ENCODE measurements around the gene CDH9. TPM values are rescaled to one million over a fixed set of nuclear protein-coding genes. Genes with fewer than 3 reads are reported as not detected.

The CDH9 gene, protein sequence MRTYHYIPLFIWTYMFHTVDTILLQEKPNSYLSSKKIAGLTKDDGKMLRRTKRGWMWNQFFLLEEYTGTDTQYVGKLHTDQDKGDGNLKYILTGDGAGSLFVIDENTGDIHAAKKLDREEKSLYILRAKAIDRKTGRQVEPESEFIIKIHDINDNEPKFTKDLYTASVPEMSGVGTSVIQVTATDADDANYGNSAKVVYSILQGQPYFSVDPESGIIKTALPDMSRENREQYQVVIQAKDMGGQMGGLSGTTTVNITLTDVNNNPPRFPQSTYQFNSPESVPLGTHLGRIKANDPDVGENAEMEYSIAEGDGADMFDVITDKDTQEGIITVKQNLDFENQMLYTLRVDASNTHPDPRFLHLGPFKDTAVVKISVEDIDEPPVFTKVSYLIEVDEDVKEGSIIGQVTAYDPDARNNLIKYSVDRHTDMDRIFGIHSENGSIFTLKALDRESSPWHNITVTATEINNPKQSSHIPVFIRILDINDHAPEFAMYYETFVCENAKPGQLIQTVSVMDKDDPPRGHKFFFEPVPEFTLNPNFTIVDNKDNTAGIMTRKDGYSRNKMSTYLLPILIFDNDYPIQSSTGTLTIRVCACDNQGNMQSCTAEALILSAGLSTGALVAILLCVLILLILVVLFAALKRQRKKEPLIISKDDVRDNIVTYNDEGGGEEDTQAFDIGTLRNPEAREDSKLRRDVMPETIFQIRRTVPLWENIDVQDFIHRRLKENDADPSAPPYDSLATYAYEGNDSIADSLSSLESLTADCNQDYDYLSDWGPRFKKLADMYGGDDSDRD
- 34.2 TPM for total RNA-seq

DNA sequence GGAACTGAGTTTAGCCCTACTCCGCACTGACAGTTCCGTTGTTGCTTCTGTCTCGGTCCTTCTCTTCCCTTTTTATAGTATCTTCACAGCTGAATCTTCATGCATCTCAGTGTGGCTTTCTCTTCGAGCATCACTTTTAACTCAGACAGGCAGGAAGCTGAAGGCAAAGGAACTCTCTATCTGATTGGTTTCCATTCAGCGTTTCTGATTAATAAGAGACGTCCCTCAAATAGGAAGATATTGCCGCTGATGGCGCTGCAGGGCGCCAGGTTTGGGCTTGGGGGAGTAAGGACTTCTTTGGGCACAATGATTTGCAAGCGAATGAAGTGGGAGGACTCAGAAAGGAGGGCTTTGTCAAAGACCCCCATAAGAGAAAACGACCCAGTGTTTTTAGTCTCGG is at the start of gene CDH9:
Gene CDH9 (minus strand): TSS at position 111 of the 400 bp plus-strand sequence. CDS start 50,253 bp downstream, outside the sequence.
- DNase-seq = no peak

DNA sequence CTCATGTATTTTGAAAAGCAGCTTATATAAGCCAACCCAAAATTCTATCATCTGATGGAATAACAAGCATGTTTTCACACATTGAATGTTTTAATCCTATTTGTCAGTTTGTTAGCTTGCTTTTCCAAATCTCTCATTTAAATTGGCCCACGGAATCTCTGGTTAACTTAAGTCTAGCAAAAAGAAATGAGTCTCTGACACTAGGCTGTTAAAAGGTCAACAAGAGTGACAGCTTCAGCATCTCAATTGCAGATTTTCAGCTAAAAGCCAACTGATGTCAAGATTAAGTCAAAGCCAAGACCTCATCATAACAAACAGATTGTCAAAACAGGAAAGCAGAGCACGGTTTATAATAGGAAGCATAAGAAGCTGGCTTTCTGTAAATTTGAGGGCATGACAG is 49.4 kb upstream of the CDH9 start:
- no peak for DNase-seq

DNA sequence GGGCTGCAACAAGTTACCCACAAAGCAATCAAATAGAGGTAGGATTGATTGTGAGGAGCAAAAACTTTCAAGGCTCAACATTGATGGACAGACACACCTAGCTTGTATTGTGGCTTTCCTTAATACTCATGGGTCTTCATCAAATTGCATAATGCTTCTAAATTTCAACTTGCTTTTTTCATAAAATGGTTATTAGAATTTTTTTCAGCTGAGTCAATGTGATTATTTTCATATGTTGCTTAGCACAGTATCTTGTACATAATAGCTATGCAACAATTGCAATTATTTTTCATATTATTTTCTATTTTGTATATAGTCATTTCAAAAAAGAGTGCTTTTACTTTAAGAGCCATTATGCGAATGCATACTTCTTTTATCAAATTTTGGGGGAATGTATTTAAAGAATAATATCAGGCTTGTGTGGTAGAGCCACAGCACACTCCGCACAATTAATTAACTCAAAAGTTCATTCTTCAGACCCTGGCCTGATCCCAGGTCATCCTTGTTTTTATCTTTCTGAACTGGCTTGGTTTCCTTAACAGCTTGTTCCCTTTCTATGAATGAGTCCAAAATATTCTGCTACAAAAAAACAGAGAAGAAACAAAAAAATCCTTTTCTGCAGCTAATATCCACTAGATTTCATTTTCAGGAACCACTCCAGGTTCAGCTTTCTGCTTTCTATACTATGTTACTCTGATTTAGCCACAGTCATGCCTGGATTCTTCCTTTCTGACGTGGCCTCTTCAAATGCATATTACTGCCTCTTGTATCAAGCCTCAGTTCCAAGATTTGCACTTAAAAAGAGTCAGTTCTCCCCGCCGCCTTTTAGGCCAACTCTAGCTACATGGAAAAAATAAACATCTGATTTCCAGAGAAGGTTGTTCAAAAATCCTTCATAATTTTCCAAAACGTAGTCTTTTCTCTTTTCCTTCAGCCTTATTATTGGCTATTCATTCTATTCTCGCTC is 45.3 kb upstream of the CDH9 start:
- DNase-seq = no peak

DNA sequence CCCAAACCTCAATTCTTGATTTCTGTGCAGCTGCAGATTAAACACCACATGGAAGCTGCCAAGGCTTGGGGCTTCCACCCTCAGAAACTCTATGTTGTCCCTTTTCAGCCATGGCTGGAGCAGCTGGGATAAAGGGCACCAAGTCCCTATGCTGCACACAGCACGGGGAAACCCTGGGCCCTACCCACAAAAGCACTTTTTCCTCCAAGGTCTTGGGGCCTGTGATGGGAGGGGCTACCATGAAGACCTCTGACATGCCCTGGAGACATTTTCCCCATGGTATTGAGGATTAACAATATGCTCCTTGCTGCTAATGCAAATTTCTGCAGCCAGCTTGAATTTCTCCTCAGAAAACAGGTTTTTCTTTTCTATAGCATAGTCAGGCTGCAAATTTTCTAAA is 41.8 kb upstream of the CDH9 start:
- no peak for DNase-seq

DNA sequence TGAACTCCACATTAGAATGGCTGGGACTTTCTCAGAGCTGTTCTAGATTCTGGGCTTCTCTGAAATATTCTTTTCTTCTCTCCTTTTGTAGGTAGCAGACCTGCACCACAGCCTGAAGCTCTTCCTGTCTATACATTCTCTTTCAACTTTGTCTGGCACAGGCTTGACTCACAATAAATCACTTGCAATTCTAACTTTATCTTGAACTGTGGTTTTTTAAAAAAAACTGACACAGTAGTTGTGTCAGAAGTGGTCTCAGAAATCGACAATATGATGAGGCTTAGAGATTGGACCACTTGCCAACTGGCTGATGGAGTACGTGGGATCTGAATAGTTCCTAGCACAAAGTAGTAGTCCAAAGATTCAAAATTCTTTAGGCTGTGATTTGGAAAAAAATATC is 24.1 kb upstream of the CDH9 start:
- no peak for DNase-seq

DNA sequence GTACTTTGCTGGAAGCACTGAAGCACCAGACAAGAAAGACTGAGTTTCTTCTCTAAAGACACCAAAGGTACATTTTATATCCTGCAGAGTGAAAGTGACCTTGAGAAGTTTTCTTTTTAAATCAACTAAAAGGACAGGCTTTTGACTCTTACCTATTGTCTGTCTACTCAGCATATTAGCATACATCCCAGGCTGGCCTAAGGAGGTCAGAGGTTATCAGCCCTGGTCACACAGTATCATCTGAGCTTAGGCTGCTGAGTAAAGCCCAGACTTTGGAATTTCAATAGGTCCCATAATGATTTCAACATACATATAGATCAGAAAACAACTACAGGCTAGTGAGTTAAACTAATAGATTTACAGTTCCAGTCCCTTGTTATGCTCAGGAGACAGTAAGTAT is 10.1 kb upstream of the CDH9 start:
- no peak for DNase-seq

DNA sequence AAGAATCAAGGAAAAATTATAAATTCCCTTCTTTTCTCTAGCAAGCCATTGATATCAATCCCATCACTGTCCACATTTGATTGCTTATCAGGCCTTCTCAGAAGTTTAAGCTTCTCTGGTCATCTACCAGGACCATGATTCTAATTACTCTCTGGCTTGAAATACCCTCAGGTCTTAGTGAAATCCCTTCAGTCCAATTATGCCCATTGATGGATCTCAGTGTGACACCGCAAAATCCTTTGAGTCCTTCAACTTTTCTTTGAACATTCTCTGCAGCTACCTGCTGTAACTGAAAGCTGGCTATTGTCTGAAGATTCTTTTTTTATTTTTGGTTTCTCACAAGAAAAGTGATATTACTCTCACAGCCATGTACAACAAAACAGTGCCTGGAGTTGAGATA is 3.0 kb upstream of the CDH9 start:
- no peak for DNase-seq

DNA sequence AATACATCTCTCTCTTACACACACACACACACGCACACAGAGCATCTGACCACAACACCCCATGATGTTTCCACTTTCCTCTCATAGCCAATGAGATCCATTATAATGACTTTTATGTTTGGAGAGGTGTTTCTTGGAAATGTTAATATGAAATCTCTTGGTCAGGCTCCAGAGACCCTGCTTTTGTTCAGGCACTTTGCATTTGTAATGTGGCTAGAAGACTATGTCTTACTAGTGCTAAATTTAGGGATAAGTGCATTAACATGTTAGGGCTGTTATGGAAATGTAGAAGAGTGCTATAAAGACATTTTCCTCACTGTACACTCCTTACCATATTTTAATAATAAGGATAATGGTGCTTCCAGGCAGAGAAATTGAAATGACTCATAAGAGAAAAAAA is 3.8 kb downstream of the CDH9 start:
- no peak for DNase-seq

DNA sequence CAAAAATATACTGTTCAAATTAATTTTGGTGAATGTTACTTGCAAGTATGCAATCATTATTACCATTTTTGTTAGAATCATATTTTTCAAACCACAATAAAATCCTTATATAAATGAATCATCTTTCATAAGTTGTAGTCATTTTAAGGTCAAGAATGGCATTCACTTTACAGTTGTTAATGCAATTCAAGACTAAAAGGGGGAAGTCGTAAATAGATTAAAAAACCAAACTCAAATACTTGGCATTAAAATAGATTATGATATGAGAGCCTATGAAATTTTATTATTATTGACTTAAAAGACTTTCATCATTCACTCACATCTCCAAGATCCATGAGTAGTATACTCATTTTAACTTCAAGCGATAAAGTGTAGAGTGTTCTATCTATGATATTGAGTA is 11.6 kb downstream of the CDH9 start:
- no peak for DNase-seq

DNA sequence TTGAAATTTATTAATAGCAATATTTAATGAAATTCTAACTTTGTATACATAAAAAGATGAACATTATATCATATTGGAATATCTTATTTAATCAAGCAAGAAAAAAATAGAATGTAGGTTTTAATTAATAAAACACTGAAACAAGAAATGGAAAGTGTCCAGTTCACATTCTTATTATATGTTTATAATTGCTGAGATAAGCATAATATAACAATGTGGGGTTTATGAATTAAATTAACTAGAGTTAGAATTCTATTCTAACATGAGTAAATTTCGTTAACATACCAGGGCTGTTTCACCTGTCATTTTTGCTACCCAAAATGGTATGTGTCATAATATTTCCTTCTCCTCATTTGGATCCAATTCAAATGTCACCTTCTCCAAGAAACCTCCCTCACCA is 12.3 kb downstream of the CDH9 start:
- DNase-seq = no peak

DNA sequence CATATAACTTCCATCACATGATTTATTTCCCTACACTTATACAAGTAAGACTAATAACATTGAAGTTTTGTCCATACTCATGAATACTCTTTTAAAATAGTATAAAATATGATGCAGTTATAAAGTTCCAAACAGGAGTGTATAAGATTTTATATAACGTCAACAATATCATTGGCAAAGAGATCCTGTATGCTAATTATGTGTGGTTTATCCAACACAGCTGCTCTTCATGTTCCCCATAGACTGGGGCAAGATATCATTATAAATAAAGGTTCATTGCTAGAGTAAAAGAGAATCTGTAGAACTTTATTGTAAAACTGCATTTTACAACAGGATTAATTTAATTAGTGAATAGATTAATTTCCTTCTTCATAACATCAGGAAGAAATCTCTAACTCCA is 16.9 kb downstream of the CDH9 start:
- DNase-seq = no peak

DNA sequence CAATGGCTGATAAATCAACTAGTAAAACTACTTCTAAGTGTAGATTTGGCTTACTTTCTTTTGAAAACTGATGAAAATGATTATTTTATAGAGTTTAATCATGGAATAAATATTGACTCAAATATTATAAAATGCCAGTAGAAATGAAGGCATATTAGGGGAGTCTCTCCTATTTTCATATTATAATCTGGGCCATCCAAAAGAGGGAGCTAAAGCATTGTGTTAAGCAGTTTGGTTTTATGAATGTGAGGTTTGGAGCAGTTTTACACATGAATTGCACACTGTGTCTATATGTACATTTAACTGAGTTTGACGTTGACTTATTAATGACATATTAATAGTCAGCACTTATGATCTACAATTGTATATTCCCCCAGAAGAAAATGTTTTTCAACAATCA is 17.4 kb downstream of the CDH9 start:
- DNase-seq = no peak

DNA sequence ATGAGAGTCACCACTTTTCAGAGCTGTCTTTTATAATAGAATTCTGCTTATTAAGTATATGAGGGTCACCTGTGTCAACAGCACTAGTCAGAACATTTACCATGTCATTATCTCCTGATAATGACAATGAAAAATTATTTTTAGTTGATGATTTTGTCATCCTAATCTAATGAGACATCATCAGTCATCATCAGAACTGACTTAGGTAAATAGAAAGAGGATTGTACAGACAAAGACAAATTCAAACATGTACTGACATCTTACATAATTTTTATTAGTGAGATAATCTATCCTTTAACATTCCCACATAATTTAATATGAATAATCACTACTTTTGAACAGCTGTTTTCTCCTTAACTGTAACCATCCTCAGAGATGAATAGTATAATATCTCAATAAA is 22.6 kb downstream of the CDH9 start:
- DNase-seq = no peak

DNA sequence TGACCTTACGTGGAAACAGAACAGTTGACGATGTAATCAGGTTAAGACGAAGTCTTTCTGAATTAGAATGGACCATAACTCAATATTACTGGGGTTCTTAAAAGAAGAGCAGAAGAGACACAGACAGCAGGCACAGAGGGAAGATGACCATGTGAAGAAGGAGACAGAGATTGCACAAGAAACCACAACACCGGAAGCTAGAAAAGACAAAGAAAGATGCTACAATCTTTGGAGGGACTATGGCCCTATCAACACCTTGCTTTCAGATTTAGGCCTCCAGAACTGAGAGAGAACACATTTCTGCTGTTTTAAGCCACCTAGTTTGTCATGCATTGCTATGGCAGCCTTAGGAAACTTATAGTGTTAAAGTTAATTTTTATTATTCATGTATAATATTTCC is 27.1 kb downstream of the CDH9 start:
- DNase-seq = no peak

DNA sequence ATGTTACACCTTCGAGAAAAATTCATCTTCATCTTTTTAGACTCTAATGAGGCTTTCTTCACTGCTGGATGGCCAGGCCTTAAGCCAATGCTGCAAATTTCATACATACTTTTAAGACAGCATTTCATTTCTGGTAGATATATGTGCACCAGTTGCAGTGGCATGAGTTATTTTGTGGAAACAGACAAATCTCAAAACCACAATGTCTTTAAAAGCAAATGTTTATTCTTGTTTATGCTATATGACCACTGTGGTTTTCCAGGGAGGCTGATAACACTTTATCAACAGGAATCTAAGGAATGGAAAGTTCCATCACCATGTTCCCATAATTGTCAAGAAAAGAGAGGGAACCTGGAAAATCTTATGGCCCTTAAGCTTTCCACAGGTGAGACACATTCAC is 27.7 kb downstream of the CDH9 start:
- no peak for DNase-seq

DNA sequence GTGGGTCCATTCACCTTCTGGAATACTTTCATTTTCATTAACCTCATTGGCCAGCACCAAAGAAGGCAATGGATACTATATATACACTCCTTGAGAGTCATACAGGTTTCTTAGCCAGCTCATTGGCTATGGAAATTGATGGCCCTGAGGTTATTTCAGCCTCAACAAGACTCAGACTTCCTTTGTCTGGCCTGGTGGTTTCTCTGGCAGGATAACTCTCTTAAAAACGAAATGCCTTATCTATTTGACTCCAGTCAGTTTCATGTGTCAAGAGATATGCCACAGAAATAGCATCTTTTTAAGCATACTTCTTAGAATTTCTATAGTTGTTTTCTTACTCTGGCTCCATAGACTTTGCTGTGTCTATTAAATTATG is 28.9 kb downstream of the CDH9 start:
- no peak for DNase-seq

DNA sequence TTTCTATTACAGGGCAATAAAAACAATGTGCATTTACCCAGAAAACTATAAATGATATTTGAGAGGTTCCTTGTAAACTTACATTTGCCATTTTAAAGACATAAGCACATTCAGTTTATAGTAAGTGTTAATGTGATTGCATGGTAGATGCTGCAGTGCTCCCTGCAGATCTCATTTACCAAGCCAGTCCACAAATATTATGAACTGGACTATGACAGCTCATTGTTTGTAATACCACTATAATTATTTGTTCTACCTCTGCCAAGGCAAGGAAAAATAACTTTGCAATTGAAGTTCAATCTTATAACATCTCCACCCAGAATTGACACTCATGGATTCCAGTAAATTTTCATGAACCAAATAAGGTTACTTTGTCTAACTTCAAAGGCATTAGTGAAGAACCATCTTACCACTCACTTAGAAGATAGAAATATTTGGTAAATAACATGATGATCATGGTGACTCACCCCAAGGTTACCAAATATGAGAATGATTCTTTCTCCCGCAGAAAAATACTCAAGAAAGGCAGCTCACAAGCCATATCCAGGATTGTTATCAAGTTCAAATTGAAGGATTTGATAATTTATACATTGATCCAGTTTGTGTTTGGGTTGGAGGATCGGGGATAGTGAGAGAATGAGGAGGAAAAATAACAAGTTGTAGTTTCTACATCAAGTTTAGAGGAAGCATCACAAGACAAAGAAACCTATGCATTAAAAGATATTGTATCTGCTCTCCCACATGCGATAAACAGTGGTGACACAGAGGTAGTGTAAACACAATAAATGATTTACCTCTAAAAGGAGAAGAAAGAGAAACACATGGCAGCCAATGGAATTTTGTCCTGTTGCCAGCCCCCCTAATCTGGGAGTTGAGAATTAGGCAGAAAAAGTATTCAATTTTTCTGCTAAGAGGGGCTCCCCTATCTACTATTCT is 29.5 kb downstream of the CDH9 start:
- DNase-seq = no peak

DNA sequence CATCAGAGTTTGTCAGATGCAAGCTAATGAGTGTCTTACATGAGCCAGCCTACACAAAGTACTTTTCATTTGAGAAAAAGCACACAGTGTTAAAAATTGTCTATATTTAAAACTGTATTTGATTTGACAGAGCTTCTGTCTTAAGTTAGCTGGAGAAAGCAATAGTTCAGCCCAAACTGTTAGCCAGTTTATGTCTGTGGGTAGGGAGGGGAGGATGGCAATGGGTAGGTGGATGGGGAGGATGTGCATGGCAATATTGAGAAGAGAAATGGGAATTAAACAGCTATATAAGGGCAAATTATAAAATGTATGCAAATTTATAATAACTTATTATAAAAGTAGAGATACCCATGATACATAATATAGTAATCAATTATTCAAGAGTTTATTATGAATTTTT is 31.3 kb downstream of the CDH9 start:
- DNase-seq = no peak

DNA sequence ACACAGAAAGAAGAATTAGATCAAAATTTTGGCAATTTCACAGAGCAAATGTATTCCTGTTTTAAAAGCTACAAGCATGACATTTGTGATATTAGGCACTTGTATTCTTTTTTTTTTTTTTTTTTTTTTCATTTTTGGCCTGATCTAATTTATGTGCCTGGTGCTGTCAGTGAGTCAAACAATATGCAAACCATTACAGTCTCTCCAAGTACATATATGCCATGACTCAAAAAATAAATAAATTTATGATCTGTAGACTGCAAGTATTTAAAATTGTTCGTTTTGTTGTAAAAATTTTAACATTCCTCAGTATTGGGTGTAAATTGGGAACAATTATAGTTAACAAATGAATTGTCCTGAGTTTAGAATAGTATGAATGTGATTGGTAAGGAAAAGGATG is 51.4 kb downstream of the CDH9 start:
- DNase-seq = no peak

DNA sequence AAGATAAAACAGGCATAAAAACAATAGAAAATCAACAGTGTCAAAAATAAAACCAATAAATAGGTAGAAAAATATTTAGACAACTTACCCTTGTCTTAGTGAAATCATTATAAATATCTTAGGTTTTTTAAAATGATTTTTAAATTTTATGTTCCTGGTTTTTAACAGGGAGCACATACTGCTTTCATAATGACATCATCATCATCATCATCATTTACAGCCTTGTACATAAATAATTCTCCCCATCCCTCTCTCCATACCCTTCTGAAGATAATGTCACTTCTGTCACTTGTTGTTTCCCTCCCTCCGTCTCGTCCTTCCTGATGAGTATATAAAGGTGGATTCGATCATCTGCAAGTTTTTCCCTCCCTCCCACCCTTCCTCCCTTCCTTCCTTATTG is 56.6 kb downstream of the CDH9 start:
- no peak for DNase-seq

DNA sequence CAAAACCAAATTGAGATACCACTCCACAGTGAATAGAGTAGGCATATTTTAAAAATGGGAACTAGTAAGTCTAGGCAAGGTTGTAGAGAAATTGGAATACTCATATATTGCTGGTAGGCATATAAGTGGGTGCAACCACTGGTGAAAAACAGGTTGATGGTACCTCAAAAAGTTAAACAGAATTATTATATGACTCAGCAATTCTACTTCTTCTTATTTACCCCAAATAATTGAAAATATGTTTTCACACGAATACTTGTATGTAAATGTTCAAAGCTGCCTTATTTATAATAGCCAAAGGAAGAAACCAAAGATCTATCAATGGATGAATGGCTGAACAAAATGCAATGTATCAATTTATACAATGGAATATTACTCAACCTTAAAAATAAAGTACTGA is 79.1 kb downstream of the CDH9 start:
- no peak for DNase-seq

DNA sequence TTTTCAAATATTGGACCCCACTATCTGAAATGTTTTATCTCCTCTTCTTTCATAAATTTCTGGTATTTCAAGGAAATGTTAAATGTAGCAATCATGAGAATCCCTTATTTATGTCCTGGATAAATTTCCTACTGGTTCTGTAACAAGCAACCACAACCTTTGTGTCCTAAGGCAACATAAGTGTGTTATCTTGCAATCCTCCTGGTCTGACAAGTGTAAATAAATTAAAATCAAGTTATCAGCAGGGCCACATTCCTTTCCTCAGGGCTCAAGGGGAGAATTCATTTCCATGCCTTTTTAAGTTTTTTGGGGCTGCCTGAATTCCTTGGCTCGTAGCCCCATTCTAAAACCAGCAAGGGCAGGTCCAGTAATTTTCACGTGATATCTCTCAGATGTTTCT is 83.2 kb downstream of the CDH9 start:
- DNase-seq = no peak
